IPS-20b (cell line): ENCODE results near the gene COMMD2.

Experiments
- H3K27ac ChIP-seq: one replicate; pipeline ENCODE4 v1.5.1; 2013; ENCODE audit warnings: low read length
- H3K27me3 ChIP-seq: 2 replicates; pipeline ENCODE4 v1.6.1; 2013; ENCODE audit warnings: mild to moderate bottlenecking, low read length, inconsistent platforms; ENCODE audit not compliant: insufficient read depth
- H3K36me3 ChIP-seq: 2 replicates; pipeline ENCODE4 v1.6.1; 2013; ENCODE audit warnings: low read depth, mild to moderate bottlenecking, inconsistent platforms, low read length, moderate library complexity; ENCODE audit not compliant: insufficient read depth
- H3K4me1 ChIP-seq: 2 replicates; pipeline ENCODE4 v1.6.1; 2013; ENCODE audit warnings: mild to moderate bottlenecking, control low read depth, inconsistent platforms, low read length, moderate library complexity; ENCODE audit not compliant: insufficient read depth
- H3K4me3 ChIP-seq: 2 replicates; pipeline ENCODE4 v1.5.1; 2013; ENCODE audit warnings: mild to moderate bottlenecking, low read length, inconsistent platforms
- H3K9ac ChIP-seq: 2 replicates; pipeline ENCODE4 v1.6.1; 2013; ENCODE audit warnings: low read depth, mild to moderate bottlenecking, inconsistent platforms, low read length, moderate library complexity
- H3K9me3 ChIP-seq: 2 replicates; pipeline ENCODE4 v1.6.1; 2013; ENCODE audit warnings: mild to moderate bottlenecking, low read depth, low read length, inconsistent platforms; ENCODE audit not compliant: insufficient read depth

The COMMD2 gene

GRCh38 chr3:149781211-149781610 is 28.9 kb upstream of the COMMD2 start:
- H3K4me3 ChIP-seq: no peak overlapping the region

GRCh38 chr3:149777414-149778214 is 25.3 kb upstream of the COMMD2 start:
- Histone ChIP-seq H3K36me3 (no peaks in the 10 kb centered on the region), H3K27ac (no peak overlapping the region), H3K4me1 (no peaks in the 10 kb centered on the region; the same call in 1 of the 2 replicates), H3K27me3 (no peaks in the 10 kb centered on the region), H3K9me3 (no peaks in the 10 kb centered on the region), H3K9ac (no peak overlapping the region), H3K4me3 (no peak overlapping the region)

More at GRCh38 chr3:149781211-149781610, 28.9 kb upstream of the COMMD2 start:
- H3K9ac ChIP-seq: no peak overlapping the region
- no peaks in the 10 kb centered on the region for H3K9me3 ChIP-seq
- no peaks in the 10 kb centered on the region for H3K27me3 ChIP-seq
- no peaks in the 10 kb centered on the region for H3K36me3 ChIP-seq
- 0 out of 2 replicates have a peak, but pooled peaks cover 3% of the 10 kb centered on the region for H3K4me1 ChIP-seq
- no peak overlapping the region for H3K27ac ChIP-seq

GRCh38 chr3:149776170-149776569 is 23.9 kb upstream of the COMMD2 start:
- H3K4me1 ChIP-seq: no peaks in the 10 kb centered on the region; the same call in 1 of the 2 replicates
- no peaks in the 10 kb centered on the region for H3K36me3 ChIP-seq
- H3K27me3 ChIP-seq: no peaks in the 10 kb centered on the region
- H3K9me3 ChIP-seq: no peaks in the 10 kb centered on the region
- H3K4me3 ChIP-seq: no peak overlapping the region
- H3K9ac ChIP-seq: no peak overlapping the region
- H3K27ac ChIP-seq: no peak overlapping the region

- no peaks in the 10 kb centered on the region for H3K27me3 ChIP-seq
- no peaks in the 10 kb centered on the region; the same call in 1 of the 2 replicates for H3K4me1 ChIP-seq
- H3K9me3 ChIP-seq: no peaks in the 10 kb centered on the region
- no peak overlapping the region for H3K4me3 ChIP-seq
- H3K27ac ChIP-seq: no peak overlapping the region
- no peaks in the 10 kb centered on the region for H3K36me3 ChIP-seq
- H3K9ac ChIP-seq: no peak overlapping the region
Measured at GRCh38 chr3:149772861-149773260, 20.6 kb upstream of the COMMD2 start.

- no peaks in the 10 kb centered on the region for H3K27me3 ChIP-seq
- H3K27ac ChIP-seq: no peak overlapping the region
- no peaks in the 10 kb centered on the region for H3K36me3 ChIP-seq
- no peak overlapping the region for H3K9ac ChIP-seq
- H3K9me3 ChIP-seq: no peaks in the 10 kb centered on the region
- H3K4me3 ChIP-seq: no peak overlapping the region
- no peaks in the 10 kb centered on the region; the same call in 1 of the 2 replicates for H3K4me1 ChIP-seq
Measured at GRCh38 chr3:149771652-149772271, 19.5 kb upstream of the COMMD2 start.

GRCh38 chr3:149770246-149770645 is 18.0 kb upstream of the COMMD2 start:
- H3K27ac ChIP-seq: no peak overlapping the region
- no peak overlapping the region for H3K9ac ChIP-seq
- no peaks in the 10 kb centered on the region for H3K27me3 ChIP-seq
- H3K4me1 ChIP-seq: no peaks in the 10 kb centered on the region; the same call in 1 of the 2 replicates
- H3K36me3 ChIP-seq: no peaks in the 10 kb centered on the region
- H3K4me3 ChIP-seq: no peak overlapping the region
- no peaks in the 10 kb centered on the region for H3K9me3 ChIP-seq

GRCh38 chr3:149768704-149769103 is 16.4 kb upstream of the COMMD2 start:
- H3K4me3 ChIP-seq: no peak overlapping the region
- H3K9me3 ChIP-seq: no peaks in the 10 kb centered on the region
- no peak overlapping the region for H3K9ac ChIP-seq
- no peaks in the 10 kb centered on the region; the same call in 1 of the 2 replicates for H3K4me1 ChIP-seq
- H3K27ac ChIP-seq: no peak overlapping the region
- H3K36me3 ChIP-seq: no peaks in the 10 kb centered on the region
- peaks cover 4% of the 10 kb centered on the region; the same call in 1 of the 2 replicates for H3K27me3 ChIP-seq

GRCh38 chr3:149767720-149768119 is 15.4 kb upstream of the COMMD2 start:
- Histone ChIP-seq H3K4me1 (no peaks in the 10 kb centered on the region; the same call in 1 of the 2 replicates), H3K9ac (no peak overlapping the region), H3K27me3 (peaks cover 12% of the 10 kb centered on the region; the same call in 1 of the 2 replicates), H3K9me3 (no peaks in the 10 kb centered on the region), H3K27ac (no peak overlapping the region), H3K36me3 (no peaks in the 10 kb centered on the region), H3K4me3 (no peak overlapping the region)

GRCh38 chr3:149765762-149766334 is 13.6 kb upstream of the COMMD2 start:
- Histone ChIP-seq H3K27ac (no peak overlapping the region), H3K9me3 (no peaks in the 10 kb centered on the region), H3K4me3 (no peak overlapping the region), H3K4me1 (no peaks in the 10 kb centered on the region), H3K9ac (no peak overlapping the region), H3K27me3 (peaks cover 12% of the 10 kb centered on the region; the same call in 1 of the 2 replicates), H3K36me3 (no peaks in the 10 kb centered on the region)

GRCh38 chr3:149764302-149764701 is 12.0 kb upstream of the COMMD2 start:
- H3K9ac ChIP-seq: no peak overlapping the region
- no peaks in the 10 kb centered on the region for H3K9me3 ChIP-seq
- H3K27ac ChIP-seq: no peak overlapping the region
- H3K36me3 ChIP-seq: no peaks in the 10 kb centered on the region
- H3K4me1 ChIP-seq: no peaks in the 10 kb centered on the region
- no peak overlapping the region for H3K4me3 ChIP-seq
- peaks cover 12% of the 10 kb centered on the region; the same call in 1 of the 2 replicates for H3K27me3 ChIP-seq

GRCh38 chr3:149763565-149764195 is 11.4 kb upstream of the COMMD2 start:
- Histone ChIP-seq H3K4me1 (no peaks in the 10 kb centered on the region), H3K27ac (no peak overlapping the region), H3K27me3 (peaks cover 12% of the 10 kb centered on the region; the same call in 1 of the 2 replicates), H3K9ac (no peak overlapping the region), H3K9me3 (no peaks in the 10 kb centered on the region), H3K4me3 (no peak overlapping the region), H3K36me3 (no peaks in the 10 kb centered on the region)
